Kidney capillary endothelial cell (primary cell): Measurements from ENCODE around the gene D2HGDH.
"Not testable (repeated sequence)": the region's sequence is repeated elsewhere in the genome, so short reads cannot be mapped to it uniquely, and the experiment has no call there.

Source experiments
- DNase-seq: peaks from one replicate; pipeline ENCODE4 v3.0.0-alpha.2; 2018; ENCODE audit warnings: low spot score

The D2HGDH gene

DNA sequence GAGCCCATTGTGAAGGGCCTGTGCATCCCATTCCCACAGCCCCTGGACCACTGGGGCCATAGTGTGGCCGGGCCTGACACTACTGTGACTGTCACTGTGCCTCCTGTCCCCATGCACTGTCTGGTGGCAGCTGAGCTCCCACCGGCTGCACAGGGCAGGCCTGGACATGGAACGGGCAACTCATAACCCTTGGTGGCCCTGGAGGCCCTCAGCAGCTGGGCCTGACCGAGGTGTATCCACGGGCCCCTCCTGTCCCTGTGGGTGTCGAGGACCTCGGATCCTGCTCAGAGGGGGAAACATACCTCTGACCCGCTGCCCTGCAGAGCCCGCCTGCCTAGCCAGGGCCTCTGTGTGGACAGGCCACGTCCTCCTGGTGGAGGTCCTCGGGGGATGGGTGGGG, 34.4 kb downstream of the D2HGDH start:
- no peak for DNase-seq

DNA sequence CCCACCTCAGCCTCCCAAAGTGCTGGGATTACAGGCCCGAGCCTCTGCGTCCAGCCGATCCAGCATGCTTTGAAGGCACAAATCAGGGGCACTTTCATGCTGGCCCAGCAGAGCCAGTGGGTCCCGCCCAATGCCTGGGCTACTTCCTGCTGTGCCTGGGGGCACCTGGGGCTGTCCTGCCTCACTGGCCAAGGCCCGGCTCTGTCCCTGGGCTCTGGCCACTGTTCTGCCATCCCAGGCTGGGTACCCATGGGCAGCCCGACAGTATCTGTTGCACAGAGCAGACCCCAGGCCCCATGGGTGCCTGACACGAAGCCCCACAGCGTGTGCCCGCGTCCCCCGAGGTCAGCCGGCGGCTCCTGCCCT, 35.4 kb downstream of the D2HGDH start:
- no peak for DNase-seq

DNA sequence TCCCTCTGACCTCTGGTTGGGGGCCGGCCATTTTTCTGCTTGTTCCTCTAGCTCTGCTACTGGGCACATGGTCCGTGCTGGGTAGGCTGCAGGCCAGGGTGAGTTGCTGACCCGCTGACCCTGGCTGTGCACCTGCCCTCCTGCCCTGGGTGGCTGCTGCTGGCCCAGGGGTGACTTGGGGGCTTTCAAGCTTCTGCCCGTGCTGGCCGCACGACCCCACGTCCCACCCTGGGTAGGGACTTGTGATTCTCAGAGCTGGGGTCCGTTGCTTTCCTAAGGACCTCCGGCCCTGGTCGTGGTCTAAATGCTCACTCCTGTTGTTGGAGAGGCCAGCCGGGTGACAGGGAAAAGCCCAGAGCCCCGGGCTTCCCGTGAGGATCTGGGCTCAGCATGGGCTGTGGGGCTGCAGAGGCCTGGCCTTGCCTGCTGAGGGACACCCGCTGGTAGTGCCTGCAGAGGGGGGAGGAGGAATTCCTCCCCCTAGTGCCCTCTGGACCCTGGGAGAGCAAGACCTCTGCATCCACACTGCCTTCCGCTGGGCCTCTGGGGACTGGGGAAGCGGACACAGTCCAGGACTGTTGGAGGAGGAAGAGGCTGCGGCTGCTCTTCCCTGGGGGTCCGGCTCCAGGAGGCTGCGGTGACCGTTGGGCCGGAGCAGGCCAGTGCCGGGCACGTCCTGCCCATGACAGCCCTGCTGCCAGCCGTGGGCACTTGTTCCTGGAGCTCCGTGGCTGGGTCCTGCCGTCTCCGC, 35.9 kb downstream of the D2HGDH start:
- DNase-seq: no peak

DNA sequence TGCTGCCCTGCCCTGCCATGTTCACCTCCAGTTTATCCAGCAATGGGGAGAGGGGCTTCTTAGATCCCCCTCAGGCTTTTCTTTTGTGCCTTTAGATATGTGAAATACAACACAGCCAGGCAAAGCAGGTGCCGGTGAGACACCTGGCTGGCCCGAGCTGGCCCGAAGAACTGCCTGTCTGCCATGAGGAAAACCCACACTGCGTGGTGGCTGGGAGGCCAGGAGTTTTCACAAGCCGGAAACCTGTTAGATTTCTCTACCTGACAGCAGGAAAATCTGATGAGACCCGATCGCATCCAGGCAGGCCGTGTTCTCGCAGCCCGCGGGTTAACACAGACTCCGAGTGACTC, 36.5 kb downstream of the D2HGDH start:
- no peak for DNase-seq

DNA sequence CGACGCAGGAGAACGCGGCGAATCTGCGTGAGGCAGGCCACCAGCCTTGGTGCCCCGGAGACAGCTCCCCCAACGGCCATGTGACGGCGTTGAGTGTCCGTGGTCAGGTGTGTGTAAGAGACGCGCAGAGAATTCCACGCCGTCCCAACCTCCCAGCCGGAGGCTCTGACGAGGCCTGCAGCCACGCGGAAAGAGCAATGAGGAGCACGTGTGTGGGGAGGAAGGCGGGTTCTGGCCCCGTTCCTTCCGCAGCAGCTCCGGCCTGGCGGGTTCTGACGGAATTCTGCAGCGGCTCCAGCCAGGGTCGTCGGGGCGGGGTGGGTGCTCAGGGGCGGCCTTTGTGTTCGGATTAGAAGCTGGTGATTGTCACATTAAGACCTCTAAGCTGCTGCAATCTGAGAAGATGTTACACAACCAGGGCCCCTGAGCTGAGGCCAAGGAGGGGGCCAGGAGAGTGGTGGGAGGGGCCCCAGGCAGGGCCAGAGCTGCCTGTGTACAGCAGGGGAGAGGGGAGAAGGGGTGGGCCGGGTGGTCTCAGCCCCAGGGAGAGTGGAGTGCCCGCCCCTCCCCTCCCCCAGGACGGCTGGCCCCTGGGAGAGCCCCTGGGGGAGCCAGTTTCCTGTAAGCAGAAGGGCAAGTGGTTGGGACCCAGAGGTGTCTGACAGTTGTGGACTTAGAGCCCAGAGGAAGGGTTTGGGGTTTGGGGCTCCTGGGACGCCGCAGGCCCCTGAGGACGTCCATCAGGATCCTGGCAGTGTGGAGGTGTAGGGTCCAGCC, 37.0 kb downstream of the D2HGDH start:
- DNase-seq: no peak

DNA sequence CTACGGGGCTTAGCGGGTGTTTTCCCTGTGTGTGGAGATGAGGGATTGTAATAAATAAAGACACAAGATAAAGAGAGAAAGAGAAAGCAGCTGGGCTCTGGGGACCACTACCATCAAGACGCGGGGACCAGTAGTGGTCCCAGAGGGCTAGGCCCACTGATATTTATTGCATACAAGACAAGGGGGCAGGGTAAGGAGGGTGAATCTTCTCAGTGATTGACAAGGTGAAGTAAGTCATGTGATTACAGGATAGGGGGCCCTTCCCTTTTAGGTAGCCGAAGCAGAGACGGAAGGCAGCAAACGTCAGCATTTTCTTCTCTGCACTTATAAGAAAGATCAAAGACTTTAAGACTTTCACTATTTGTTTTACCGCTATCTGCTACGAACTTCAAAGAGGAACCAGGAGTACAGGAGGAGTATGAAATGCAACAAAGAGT, 37.7 kb downstream of the D2HGDH start:
- no peak for DNase-seq

DNA sequence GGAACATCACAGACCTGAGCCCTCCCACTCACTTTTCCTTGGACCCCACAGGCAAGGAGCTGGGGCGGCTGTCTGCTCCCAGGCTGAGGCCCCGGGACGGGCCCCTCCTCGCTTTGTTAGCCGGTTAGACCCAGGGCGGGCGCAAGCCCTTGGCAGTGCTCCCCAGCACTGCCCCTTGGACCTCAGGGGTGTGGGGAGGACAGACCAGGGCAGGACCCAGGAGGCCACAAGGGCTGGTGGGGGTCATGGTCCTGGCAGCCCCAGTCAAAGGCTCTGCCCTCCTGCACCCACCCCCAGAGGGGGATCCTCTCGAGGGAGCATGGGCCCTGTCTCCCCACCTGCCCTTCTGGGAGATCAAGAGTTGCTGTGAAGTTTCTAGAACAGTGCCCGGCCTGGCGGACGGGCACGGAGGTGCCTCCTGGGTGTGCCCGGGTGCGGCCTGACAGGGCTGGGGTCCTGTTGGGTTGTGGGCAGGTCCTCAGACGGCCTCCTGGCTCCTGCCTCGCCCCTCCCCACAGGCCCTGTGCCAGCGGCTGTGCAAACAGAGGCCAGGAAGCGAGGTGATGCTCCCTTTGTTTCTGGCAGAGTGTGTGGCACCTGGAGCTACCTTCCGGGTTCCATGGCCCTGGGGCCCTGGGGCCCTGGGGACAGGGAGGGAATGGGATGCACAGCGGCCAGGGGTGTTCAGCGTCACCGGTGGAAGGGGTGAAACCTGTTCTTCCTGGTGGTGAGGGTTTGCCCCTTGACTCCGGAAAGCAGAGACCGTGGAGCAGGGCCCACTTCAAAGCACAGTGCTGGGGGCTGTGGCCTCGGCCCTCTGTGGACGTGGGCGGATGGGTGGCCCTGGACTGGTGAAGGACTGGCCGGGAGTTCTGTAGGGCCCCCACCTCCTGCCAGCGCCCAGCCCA, 39.3 kb downstream of the D2HGDH start:
- DNase-seq: no peak

DNA sequence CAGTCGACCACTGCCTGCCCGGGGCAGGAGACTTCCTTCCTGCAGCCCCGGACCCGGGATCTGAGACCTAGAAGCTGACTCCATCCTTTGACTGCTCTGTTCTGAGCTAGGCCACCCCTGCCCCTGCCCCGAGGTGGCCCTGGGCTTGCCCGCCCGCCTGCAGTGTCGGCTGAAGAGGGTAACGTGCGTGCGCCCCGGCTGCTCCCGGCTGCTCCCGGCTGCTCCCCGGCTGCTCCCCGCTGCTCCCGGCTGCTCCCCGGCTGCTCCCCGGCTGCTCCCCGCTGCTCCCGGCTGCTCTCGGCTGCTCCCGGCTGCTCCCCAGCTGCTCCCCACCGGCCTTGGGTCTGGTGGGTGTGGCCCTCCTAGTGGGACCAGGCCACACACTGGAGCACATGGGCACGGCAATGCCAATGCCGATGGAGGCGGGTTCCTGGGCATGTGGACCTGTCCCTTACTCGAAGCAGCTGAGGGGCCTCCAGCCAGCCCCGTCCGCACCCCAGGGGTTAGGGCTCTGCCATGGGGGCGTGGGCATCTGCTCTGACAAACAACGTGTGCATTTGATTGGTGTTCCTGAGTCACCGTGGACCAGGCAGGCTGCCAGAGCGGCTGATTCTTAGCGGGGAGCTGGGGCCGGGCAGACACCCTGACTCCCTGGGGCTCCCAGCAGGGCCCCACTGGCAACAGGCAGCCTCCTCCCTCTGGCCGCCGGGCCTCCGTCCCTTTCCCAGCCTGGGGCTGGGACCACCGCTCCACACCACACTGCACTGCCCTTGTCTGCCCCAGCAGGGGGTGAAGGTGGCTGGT, 40.2 kb downstream of the D2HGDH start:
- DNase-seq: no peak

DNA sequence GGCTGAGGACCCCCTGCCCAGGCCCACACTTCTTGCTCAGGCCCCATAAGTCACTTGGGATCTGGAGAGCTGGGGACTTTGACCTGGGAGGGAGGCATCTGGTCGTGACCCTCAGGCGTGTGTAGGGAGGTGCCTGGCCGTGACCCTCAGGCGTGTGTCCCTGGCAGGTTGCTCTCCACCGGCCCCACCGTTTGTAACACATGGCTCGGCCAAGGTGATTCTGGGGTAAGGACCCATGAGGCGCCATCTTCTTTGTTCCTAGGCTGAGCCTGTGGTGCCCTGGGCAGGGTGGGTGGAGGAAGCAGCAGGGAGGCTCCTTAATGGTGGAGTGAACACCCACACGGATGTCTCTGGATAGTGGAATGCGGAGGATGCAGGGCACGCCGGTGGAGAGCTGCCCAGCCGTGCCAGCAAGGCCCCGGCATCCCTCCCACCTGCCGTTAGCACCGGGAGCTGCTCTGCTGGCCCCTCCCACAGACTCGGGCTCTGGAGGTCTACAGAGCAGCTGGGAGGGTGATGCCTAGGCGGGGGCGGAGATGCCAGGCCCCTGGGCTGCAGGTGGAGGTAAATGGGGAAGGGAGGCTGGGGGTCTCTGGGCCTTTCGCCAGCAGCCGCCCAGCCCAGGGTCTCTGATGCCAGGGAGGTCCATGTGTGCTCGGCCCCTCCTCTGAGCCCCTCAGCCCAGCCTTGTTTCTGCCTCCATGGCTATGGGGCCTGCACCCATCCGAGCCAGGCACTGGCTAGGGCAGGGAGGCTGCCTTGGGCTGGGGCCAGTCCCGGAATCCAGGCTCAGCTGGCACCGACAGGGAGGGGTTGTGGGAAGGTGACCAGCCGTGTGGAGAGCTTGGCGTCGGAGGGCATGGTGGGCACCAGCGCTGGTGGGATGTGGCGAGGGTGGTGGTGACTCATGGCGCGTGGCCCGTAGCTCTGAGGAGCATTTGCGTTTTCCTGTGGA, 41.1 kb downstream of the D2HGDH start:
- DNase-seq: no peak

DNA sequence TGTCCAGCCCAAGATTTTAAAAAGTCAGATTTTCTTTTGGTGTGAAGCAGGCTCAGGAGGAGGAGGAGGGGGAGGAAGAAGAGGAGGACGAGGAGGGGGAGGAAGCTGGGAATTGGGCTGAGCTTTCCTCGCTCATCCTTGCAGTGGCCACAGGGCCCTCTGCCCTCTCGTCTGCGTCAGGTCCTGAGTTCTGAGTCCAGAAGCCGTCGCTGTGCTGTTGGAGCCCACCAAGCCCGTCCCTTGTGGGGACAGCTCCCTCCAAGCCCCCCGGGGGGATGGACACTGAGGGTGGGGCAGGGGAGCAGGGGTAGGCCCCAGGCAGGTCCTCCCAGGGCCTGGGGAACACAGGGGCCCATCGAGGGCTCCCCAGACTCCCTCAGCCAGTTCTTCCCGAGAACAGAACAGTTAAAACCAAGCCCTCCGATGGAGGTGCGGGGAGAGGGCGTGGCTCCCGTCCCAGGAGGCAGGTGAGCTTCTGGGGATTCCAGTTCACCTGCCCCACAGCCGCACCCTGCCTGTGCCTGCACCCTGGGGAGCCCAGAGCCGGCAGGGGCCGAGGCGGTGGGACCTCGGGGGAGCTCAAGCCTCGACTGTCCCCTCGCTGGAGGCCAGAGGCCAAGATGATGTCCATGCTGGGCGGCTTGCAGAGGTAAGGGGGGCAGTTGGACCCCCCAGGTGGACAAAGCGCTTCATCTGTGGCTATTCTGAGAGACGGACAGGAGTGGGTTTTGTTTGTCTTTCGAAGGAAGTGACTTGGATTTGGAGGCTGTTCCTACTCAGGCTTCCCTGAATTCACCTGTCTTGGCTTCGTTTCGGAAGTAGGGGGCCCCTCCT, 42.1 kb downstream of the D2HGDH start, which contains the start of gene GAL3ST2:
Gene GAL3ST2 (plus strand): TSS at position 487 of the 834 bp plus-strand sequence. CDS start 134 bp downstream, at position 621.
- DNase-seq: no peak

DNA sequence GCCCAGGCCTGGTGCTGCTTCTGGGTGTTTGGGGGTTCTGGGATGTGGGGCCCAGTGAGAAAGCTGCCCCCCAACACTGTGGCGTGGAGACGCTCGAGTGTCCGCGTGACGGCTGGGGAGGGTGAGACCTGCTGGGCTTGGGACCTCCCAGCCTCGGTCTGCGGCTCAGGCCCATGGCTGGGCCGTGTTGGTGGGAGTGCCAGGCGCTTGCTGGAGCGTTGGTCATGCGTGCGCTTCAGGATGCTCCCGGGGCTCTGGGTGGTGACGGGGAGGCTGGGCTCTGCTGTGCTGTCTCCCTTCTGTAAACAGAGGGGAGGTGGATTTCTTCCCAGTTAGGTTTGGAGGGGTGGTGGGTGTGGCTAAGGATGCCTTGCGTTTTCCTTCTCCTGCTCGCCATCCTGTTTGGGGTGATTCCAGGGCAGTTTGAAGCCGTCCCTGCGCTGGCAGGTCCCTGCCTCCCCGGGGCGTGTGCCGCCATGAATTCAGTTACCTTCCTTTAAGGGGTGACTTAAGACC, 42.8 kb downstream of the D2HGDH start:
- no peak for DNase-seq

DNA sequence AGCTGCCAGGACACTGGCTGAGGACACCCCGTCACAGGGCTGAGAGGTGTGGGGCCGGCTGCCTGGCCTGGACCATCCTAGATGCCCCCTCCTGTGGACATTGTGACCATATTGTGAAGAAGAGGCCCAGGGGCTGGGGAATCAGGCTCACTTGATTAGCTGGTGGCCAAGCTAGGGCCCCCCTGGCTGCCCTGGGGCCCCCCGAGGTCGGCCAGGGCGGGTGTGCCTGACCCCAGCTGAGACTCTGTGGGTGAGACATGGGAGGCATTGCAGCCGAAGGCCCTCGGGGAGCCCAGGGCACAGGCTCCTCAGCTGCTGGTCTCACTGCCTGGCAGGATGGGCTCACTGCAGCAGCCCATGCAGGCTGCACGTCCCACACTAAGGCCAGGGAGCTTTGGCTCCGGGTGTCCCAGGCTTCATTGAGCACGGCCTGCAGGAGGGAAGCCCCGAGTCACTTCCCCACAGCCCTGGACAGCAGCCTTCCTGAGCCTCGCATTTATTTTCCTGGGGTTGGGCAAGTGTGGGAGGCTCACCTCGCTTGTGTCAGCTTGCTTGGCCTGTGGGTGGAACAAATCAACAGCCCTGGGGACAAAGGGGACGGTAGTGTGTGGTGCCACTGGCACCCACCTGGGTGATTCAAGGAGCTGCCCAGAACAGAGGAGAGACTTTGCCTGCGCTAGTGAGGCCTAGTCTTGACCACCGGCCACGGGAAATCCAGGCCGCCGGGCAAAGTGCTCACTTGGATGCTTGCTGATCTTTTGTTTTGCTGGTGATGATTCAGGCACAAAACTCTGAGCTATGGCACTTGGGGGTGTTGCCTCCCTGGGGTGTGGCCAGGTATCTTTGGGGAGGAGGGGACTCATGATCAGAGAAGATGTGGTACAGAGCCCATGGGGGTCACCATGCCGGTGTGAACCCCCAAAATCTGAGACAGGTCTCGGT, 43.5 kb downstream of the D2HGDH start:
- no peak for DNase-seq

DNA sequence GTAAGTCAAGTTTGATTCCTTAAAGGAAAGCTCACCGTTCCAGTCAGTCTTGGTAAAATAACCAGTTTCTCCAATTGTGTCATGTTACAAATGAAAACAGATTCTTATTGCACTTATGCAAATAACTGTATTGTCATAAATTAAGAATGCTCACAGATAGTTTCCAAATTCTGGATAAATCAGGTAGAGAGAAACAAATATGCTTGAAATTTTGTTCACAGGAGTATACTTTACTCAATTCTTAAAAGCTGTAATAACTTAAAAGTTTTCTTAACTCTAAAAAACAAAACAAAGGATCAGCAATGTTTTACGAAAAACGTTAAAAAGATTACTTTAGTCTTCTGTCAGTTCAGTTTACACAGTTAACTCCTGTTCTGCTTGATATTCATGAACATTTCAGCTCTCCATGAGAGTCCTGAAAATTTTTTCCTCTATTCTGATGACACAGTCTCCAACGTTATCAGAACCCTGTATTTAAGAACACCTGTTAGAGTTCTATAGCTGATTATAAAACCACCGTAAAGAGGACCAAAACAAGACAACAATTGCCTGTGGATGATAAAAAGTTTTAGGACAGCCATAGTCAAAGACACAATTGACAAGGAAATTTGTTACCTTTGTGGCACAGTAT, 46.6 kb downstream of the D2HGDH start:
- DNase-seq: no peak

DNA sequence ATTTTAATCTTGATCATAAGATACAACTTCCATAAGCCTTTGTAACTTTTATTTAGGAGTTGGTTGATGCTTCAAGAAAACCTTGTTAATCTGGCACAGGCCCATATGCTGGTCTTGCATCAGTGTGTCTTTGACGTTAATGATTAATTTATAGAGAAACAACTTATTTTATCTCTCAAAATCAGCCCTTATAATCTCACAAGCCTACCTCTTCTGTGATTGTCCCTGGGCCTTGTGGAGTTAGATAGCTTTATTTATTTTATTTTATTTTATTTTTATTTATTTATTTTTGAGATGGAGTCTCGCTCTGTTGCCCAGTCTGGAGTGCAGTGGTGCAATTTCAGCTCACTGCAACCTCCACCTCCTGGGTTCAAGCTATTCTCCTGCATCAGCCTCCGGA, 47.6 kb downstream of the D2HGDH start:
- DNase-seq: not testable (repeated sequence)

DNA sequence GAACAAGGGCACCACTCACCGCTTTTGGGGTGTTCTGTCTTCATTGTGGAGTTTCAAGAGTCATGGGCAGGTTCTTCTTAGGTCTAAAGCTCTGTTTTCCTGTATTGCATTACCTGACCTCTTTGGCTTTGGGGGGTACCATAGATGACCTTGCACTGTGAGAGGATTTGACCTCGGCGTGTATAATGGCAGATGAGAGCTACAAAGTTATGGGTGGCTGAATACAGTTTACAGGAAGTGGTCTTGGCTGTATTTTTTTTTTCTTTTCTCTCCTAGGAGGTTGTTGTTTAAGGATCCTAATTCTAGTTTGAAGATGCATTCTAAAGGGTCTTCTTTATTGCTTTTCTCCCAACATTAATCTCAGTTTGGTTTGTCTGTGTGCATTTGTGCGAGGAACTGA, 53.7 kb downstream of the D2HGDH start:
- no peak for DNase-seq

DNA sequence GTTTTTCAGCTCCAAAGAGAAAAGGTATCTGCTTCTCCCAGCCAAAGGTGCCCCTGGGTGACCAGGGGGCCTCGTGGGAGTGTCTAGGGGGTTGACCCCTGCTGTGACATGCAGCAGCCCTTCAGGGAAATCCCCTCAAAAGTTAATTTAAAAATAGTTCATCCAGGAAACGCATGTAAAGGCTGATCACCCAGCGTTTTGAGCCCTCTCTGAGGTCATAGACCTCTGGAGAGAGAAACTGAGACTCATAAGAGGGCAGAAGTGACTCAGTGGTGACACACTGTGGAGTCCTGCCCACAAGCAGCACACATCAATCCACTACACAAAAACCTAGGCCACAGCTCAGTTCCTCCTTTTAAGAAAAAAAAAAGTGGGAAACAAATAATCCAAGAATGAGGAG, 54.1 kb downstream of the D2HGDH start:
- DNase-seq: no peak

DNA sequence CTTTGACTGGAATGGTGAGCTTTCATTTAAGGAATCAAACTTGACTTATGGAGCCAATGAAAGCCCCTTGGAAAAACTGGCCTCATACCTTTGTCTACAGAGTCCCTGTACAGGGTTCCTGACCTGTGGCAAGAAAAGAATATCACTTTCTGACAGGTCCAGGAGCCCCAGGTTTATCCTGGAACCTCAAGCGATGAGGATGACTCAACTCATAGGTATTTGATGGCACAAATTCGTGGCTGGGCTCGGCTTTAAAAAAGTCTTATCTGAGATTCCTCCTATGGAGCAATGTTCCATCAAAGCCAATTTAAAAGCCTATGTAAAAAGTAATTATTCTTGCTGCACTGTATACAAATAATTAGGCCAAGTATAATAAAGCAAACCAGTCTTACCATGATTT, 57.0 kb downstream of the D2HGDH start:
- DNase-seq: not testable (repeated sequence)

DNA sequence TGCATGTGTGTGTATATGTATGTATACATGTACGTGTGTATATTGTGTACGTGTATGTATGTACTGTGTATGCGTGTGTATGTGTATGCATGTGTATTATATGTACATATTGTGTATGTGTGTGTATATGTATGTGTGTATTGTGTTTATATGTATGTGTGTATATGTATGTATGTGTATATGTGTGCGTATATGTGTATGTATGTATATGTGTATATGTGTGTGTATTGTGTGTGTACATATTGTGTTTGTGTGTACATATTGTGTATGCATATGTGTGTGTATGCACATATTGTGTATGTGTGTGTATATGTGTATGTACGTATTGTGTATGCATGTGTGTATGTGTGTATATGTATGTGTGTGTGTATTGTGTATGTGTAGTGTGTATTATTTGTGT, 59.0 kb downstream of the D2HGDH start:
- DNase-seq: no peak
